ENCODE results near the gene SH3BGRL3. TPM values are rescaled to one million over a fixed set of nuclear protein-coding genes. Genes with fewer than 3 reads are reported as not detected.

Gene SH3BGRL3
- polyA plus RNA-seq, 3 donors = 478 to 1,744 (median 1,706) TPM

GRCh38 chr1:26277261-26277661, 2.6 kb upstream of the SH3BGRL3 start:
- H3K27me3 Mint-ChIP-seq (ENCODE audit: low read depth in 3 of 3) = peaks cover 0 to 7% (median 2%) of the 10 kb centered on the region in 3 donors
- Histone ChIP-seq H2AFZ (ENCODE audit: insufficient read depth, low read depth, low read length, poor library complexity, severe bottlenecking) (no peak overlapping the region), H3K36me3 (replicated peaks in 1 of 2; ENCODE audit: control insufficient read depth in 1 of 2, insufficient read depth in 2 of 2, low read length in 2 of 2) (peaks cover 18 to 38% of the 10 kb centered on the region in 2 donors), H3K27me3 (ENCODE audit: control insufficient read depth in 2 of 2, insufficient read depth in 2 of 2, low read length in 2 of 2) (no peaks in the 10 kb centered on the region), H3K27ac (ENCODE audit: low read depth in 1 of 2, low read length in 2 of 2) (peak overlapping the region; percentile 99 to 100), H3K79me2 (ENCODE audit: insufficient read depth, low read length) (peaks cover 53% of the 10 kb centered on the region), H4K20me1 (ENCODE audit: insufficient read depth, low read length) (peaks cover 23% of the 10 kb centered on the region), H3K9ac (ENCODE audit: insufficient read depth, low read length, poor library complexity, severe bottlenecking) (peak overlapping the region; percentile 96), H3K4me2 (replicated peaks; ENCODE audit: extremely low read depth, low read length, poor library complexity, severe bottlenecking) (peak overlapping the region; percentile 5), H3K4me1 (ENCODE audit: control insufficient read depth in 1 of 2, insufficient read depth in 2 of 2, low read length in 2 of 2) (peaks cover 77 to 79% of the 10 kb centered on the region in 2 donors), H3K9me3 (replicated peaks in 1 of 2; ENCODE audit: control insufficient read depth in 1 of 2, insufficient read depth in 1 of 2, low read length in 2 of 2) (no peaks in the 10 kb centered on the region), H3K4me3 (replicated peaks in 1 of 3; ENCODE audit: low read depth in 2 of 3, low read length in 3 of 3) (peak overlapping the region in 1 of 3 experiments; percentile 93)
- peak in 1 of 3 donors; percentile 12 for DNase-seq
- no peak overlapping the region for H3K4me3 Mint-ChIP-seq
- H3K4me1 Mint-ChIP-seq = peaks cover 75% of the 10 kb centered on the region
- H3K9me3 Mint-ChIP-seq = peaks cover 0 to 1% (median 0%) of the 10 kb centered on the region in 7 donors
- H3K27ac Mint-ChIP-seq = peak overlapping the region; percentile 96 to 100 (median 99)
- peaks cover 44 to 60% of the 10 kb centered on the region in 2 donors for H3K36me3 Mint-ChIP-seq
- 100% methylated on average over 1 of the region's 3 CpGs for WGBS (ENCODE audit: insufficient coverage)
- TF ChIP-seq CTCF (IDR thresholded peaks at IDR 0.05) = no peak
- intact Hi-C loops (cut with micrococcal nuclease) = no loop called here

GRCh38 chr1:26277719-26278118, 2.2 kb upstream of the SH3BGRL3 start:
- Histone ChIP-seq H4K20me1 (ENCODE audit: insufficient read depth, low read length) (peaks cover 28% of the 10 kb centered on the region), H2AFZ (ENCODE audit: insufficient read depth, low read depth, low read length, poor library complexity, severe bottlenecking) (no peak overlapping the region), H3K4me2 (replicated peaks; ENCODE audit: extremely low read depth, low read length, poor library complexity, severe bottlenecking) (peak overlapping the region; percentile 5), H3K4me1 (ENCODE audit: control insufficient read depth in 1 of 2, insufficient read depth in 2 of 2, low read length in 2 of 2) (peaks cover 81 to 83% of the 10 kb centered on the region in 2 donors), H3K27ac (ENCODE audit: low read depth in 1 of 2, low read length in 2 of 2) (peak overlapping the region; percentile 99 to 100), H3K36me3 (replicated peaks in 1 of 2; ENCODE audit: control insufficient read depth in 1 of 2, insufficient read depth in 2 of 2, low read length in 2 of 2) (peaks cover 22 to 39% of the 10 kb centered on the region in 2 donors), H3K79me2 (ENCODE audit: insufficient read depth, low read length) (peaks cover 57% of the 10 kb centered on the region), H3K9ac (ENCODE audit: insufficient read depth, low read length, poor library complexity, severe bottlenecking) (peak overlapping the region; percentile 96), H3K9me3 (replicated peaks in 1 of 2; ENCODE audit: control insufficient read depth in 1 of 2, insufficient read depth in 1 of 2, low read length in 2 of 2) (no peaks in the 10 kb centered on the region), H3K4me3 (replicated peaks in 1 of 3; ENCODE audit: low read depth in 2 of 3, low read length in 3 of 3) (peak overlapping the region in 1 of 3 experiments; percentile 93), H3K27me3 (ENCODE audit: control insufficient read depth in 2 of 2, insufficient read depth in 2 of 2, low read length in 2 of 2) (no peaks in the 10 kb centered on the region)
- no peaks in the 10 kb centered on the region for H3K9me3 Mint-ChIP-seq
- no peak for TF ChIP-seq CTCF (IDR thresholded peaks at IDR 0.05)
- H3K27me3 Mint-ChIP-seq (ENCODE audit: low read depth in 3 of 3) = peaks cover 0 to 7% (median 2%) of the 10 kb centered on the region in 3 donors
- H3K27ac Mint-ChIP-seq = peak overlapping the region; percentile 96 to 100 (median 99)
- H3K36me3 Mint-ChIP-seq = peaks cover 46 to 61% of the 10 kb centered on the region in 2 donors
- no peak for DNase-seq
- intact Hi-C loops (cut with micrococcal nuclease) = loop anchor here in 1 of 2 donors (2.0 kb wide), 1 partner anchor 29 kb away; the partner anchor contains the start of gene UBXN11
- WGBS (ENCODE audit: insufficient coverage) = no CpG with 5 or more reads among the region's 1 CpG
- peaks cover 79% of the 10 kb centered on the region for H3K4me1 Mint-ChIP-seq
- no peak overlapping the region for H3K4me3 Mint-ChIP-seq
